CD4-positive, alpha-beta T cell (primary cell): ENCODE results near the gene RNF223. TPM values are rescaled to one million over a fixed set of nuclear protein-coding genes. Genes with fewer than 3 reads are reported as not detected.

Experiments used
- ATAC-seq: fragments of 200-7000 bp; cut with Tn5 transposase; one replicate; pipeline ENCODE4 v1.10.0; 2022; ENCODE audit warnings: mild to moderate bottlenecking; ENCODE audit not compliant: poor library complexity
- CTCF ChIA-PET: fragments of 350-600 bp; sonication (Branson Sonifier 250); formaldehyde crosslinking; loops from one replicate; lab custom pipeline; 2021; ENCODE audit warnings: antibody characterized with exemption, inconsistent platforms; lab: Charles Lee
- POLR2A ChIA-PET: fragments of 350-600 bp; sonication (Branson Sonifier 250); formaldehyde crosslinking; loops from one replicate; lab custom pipeline; 2021; ENCODE audit warnings: antibody characterized with exemption, inconsistent platforms; lab: Charles Lee
- DNase-seq, 14 experiments: peaks; one replicate each; pipeline ENCODE4 v3.0.0-alpha.2; 2013 to 2020; ENCODE audit warnings: mixed read lengths in 2 of 14
- H3K27ac ChIP-seq, 2 donors: one replicate each; pipeline versions ENCODE4 v1.5.1 to v1.7.0; 2013; ENCODE audit warnings: low read length in 2 of 2, low read depth in 1 of 2, mild to moderate bottlenecking in 1 of 2
- H3K27me3 ChIP-seq, 2 experiments: 1 replicate in 1 of 2; 2 replicates in 1 of 2; pipeline versions ENCODE4 v1.6.1 to v1.7.0; 2013; ENCODE audit warnings: low read length in 2 of 2, control low read depth in 1 of 2, mild to moderate bottlenecking in 1 of 2, moderate library complexity in 1 of 2; ENCODE audit not compliant: insufficient read depth in 2 of 2, control insufficient read depth in 1 of 2
- H3K36me3 ChIP-seq: one replicate; pipeline ENCODE4 v1.6.1; 2013; ENCODE audit warnings: low read length, control low read depth; ENCODE audit not compliant: insufficient read depth
- H3K4me1 ChIP-seq: one replicate; pipeline ENCODE4 v1.6.1; 2013; ENCODE audit warnings: low read length, control low read depth; ENCODE audit not compliant: insufficient read depth
- H3K4me3 ChIP-seq: one replicate; pipeline ENCODE4 v1.5.1; 2013; ENCODE audit warnings: mild to moderate bottlenecking, low read length, moderate library complexity
- H3K9me3 ChIP-seq, 2 experiments: 1 replicate in 1 of 2; 2 replicates in 1 of 2; pipeline versions ENCODE4 v1.6.1 to v1.7.0; 2013; ENCODE audit warnings: low read length in 2 of 2, mild to moderate bottlenecking in 2 of 2, control low read depth in 1 of 2, moderate library complexity in 1 of 2; ENCODE audit not compliant: control insufficient read depth in 1 of 2, insufficient read depth in 1 of 2
- H3K27ac Mint-ChIP-seq: one replicate; pipeline ENCODE4 v1.8.0; 2020; ENCODE audit warnings: mixed read lengths
- H3K27me3 Mint-ChIP-seq: one replicate; pipeline ENCODE4 v1.8.0; 2021; ENCODE audit warnings: mixed read lengths
- H3K36me3 Mint-ChIP-seq: one replicate; pipeline ENCODE4 v1.8.0; 2021; ENCODE audit warnings: low read depth, mixed read lengths
- H3K4me1 Mint-ChIP-seq: one replicate; pipeline ENCODE4 v1.8.0; 2021; ENCODE audit warnings: low read depth, mixed read lengths
- H3K4me3 Mint-ChIP-seq: one replicate; pipeline ENCODE4 v1.8.0; 2020; ENCODE audit warnings: mild to moderate bottlenecking, mixed read lengths
- H3K9me3 Mint-ChIP-seq: one replicate; pipeline ENCODE4 v1.8.0; 2020; ENCODE audit warnings: mixed read lengths
- intact Hi-C, 2 experiments: fragments of 100-400 bp; cut with DNase I in 1 of 2; cut with micrococcal nuclease in 1 of 2; formaldehyde crosslinking; loops; one replicate each; pipeline versions ENCODE4 v1.15.1 to v1.9.0; 2023 to 2025; cut with DNase I, micrococcal nuclease
- total RNA-seq, 174 experiments: library from RNA in 2 of 174; stranded (reverse) in 2 of 174; gene quantifications; one replicate each; pipeline ENCODE4 v1.2.3 and lab custom pipeline; 2021 to 2026
- TF ChIP-seq, protein P1 (sequence below): fragments of 200-600 bp; IDR thresholded peaks from one replicate; pipeline ENCODE4 v1.8.0; 2022; ENCODE audit warnings: antibody characterized with exemption, mild to moderate bottlenecking

RNF223 gene
- total RNA-seq, 2 experiments from 2014 or later: not detected

GRCh38 chr1:1027791-1028190, 46.3 kb downstream of the RNF223 start:
- H3K4me1 Mint-ChIP-seq: peaks cover 8% of the 10 kb centered on the region
- H3K4me3 Mint-ChIP-seq: no peak overlapping the region
- TF ChIP-seq, protein P1, sequence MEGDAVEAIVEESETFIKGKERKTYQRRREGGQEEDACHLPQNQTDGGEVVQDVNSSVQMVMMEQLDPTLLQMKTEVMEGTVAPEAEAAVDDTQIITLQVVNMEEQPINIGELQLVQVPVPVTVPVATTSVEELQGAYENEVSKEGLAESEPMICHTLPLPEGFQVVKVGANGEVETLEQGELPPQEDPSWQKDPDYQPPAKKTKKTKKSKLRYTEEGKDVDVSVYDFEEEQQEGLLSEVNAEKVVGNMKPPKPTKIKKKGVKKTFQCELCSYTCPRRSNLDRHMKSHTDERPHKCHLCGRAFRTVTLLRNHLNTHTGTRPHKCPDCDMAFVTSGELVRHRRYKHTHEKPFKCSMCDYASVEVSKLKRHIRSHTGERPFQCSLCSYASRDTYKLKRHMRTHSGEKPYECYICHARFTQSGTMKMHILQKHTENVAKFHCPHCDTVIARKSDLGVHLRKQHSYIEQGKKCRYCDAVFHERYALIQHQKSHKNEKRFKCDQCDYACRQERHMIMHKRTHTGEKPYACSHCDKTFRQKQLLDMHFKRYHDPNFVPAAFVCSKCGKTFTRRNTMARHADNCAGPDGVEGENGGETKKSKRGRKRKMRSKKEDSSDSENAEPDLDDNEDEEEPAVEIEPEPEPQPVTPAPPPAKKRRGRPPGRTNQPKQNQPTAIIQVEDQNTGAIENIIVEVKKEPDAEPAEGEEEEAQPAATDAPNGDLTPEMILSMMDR: no peak
- no peak for DNase-seq
- ChIA-PET POLR2A (no interaction called here), CTCF (no interaction called here)
- no peak overlapping the region for H3K4me3 ChIP-seq
- no peak overlapping the region for H3K27ac ChIP-seq
- no peak overlapping the region for H3K27ac Mint-ChIP-seq
- peaks cover 12 to 15% of the 10 kb centered on the region in 2 experiments for H3K27me3 ChIP-seq
- no peaks in the 10 kb centered on the region for H3K9me3 Mint-ChIP-seq
- intact Hi-C loops: no loop called here
- H3K36me3 ChIP-seq: no peaks in the 10 kb centered on the region
- no peaks in the 10 kb centered on the region for H3K36me3 Mint-ChIP-seq
- H3K4me1 ChIP-seq: peaks cover 9% of the 10 kb centered on the region
- H3K27me3 Mint-ChIP-seq: peaks cover 9% of the 10 kb centered on the region
- H3K9me3 ChIP-seq: peaks cover 0 to 14% of the 10 kb centered on the region in 2 experiments
- ATAC-seq: no peak

DNA sequence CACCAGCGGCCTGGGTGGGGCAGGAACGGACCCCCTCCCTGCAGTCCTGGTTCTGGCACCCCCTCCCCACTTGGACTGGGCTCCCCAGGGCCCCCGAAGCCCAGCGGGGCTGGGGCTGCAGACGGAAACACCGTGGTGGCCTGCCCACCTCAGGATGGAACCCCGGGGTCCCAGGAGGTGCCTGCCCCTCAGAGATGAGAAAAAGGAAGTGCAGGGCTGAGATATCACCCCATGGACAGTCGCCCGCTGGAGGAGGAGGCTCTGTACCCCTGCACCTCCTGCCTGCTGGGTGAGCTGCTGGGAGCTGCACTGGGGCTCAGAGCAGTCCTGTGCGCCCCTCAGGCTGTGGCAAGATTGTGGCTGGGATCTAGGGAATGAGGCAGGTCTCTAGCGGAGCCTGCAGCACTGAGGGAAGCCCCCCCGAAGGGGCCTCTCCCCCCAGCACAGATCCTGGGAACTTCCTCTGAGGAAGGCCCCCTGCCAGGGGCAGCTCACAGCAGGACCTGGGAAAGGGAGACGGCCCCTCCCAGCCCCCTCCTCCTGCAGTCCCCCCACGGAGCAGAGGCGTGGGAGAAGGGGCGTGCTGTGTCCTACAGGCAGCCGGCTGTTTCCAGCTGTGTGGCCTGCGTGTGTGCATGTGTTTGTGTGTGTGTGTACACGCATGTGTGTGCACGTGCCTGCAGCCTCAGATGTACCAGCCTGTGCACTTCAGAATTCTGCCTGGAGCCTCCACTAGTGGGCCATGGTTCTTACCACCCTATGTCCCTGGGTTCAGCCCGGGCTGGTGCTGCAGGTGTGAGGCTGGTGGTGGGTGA, 47.3 kb downstream of the RNF223 start:
- intact Hi-C loops: no loop called here
- DNase-seq (no peak), ATAC-seq (no peak)
- H3K9me3 ChIP-seq: peaks cover 0 to 4% of the 10 kb centered on the region in 2 experiments
- Mint-ChIP-seq H3K4me1 (peaks cover 11% of the 10 kb centered on the region), H3K27me3 (peaks cover 5% of the 10 kb centered on the region), H3K4me3 (no peak overlapping the region), H3K27ac (no peak overlapping the region), H3K36me3 (no peaks in the 10 kb centered on the region), H3K9me3 (no peaks in the 10 kb centered on the region)
- H3K4me1 ChIP-seq: peaks cover 11% of the 10 kb centered on the region
- ChIA-PET CTCF (no interaction called here), POLR2A (no interaction called here)
- peaks cover 2 to 5% of the 10 kb centered on the region in 2 experiments for H3K27me3 ChIP-seq
- H3K36me3 ChIP-seq: no peaks in the 10 kb centered on the region
- TF ChIP-seq, protein P1: no peak
- no peak overlapping the region for H3K27ac ChIP-seq
- no peak overlapping the region for H3K4me3 ChIP-seq

DNA sequence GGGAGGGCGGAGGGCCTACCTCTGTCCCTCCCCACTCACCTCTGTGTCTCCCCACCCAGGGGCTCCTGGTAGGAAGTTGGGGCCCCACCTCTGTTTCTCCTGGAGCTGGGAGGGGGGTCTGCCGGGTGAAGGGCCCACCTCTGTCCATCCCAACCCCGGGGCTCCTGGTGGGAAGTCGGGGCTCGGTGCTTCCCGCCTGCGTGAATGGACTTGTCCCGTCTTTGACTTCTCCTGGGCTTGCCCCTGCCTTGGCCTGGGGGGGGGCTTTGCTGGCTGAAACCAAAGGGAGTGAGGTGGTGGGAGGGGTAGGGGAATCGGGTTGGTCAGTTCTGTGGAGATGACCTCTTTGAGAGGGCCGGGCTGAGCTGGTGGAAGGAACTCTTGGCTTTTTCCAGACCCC, 48.4 kb downstream of the RNF223 start:
- Mint-ChIP-seq H3K27ac (no peak overlapping the region), H3K4me1 (peaks cover 11% of the 10 kb centered on the region), H3K4me3 (no peak overlapping the region), H3K9me3 (no peaks in the 10 kb centered on the region), H3K27me3 (peaks cover 5% of the 10 kb centered on the region), H3K36me3 (no peaks in the 10 kb centered on the region)
- peaks cover 21% of the 10 kb centered on the region for H3K4me1 ChIP-seq
- ChIA-PET CTCF (no interaction called here), POLR2A (no interaction called here)
- no peaks in the 10 kb centered on the region for H3K9me3 ChIP-seq
- TF ChIP-seq, protein P1: no peak
- ATAC-seq (no peak), DNase-seq (no peak)
- no peaks in the 10 kb centered on the region for H3K36me3 ChIP-seq
- intact Hi-C loops: no loop called here
- H3K27ac ChIP-seq: no peak overlapping the region
- H3K4me3 ChIP-seq: no peak overlapping the region
- peaks cover 0 to 2% of the 10 kb centered on the region in 2 experiments for H3K27me3 ChIP-seq
